Activated CD4-positive, alpha-beta T cell treated with anti-CD3 and anti-CD28 coated beads, Interleukin-2, amount 10 ng/mL, durations not matched to agents 7 days and 5 days (primary cell): Measurements from ENCODE around the gene MYPN. TPM values are rescaled to one million over a fixed set of nuclear protein-coding genes. Genes with fewer than 3 reads are reported as not detected.
"Not testable (repeated sequence)": the region's sequence is repeated elsewhere in the genome, so short reads cannot be mapped to it uniquely, and the experiment has no call there.

Source experiments
- CTCF ChIA-PET: fragments of 350-600 bp; sonication (Branson Sonifier 250); formaldehyde crosslinking; loops from one replicate; lab custom pipeline; 2021; ENCODE audit warnings: antibody characterized with exemption; lab: Charles Lee
- POLR2A ChIA-PET: fragments of 350-600 bp; sonication (Branson Sonifier 250); formaldehyde crosslinking; loops from one replicate; lab custom pipeline; 2021; ENCODE audit warnings: antibody characterized with exemption; lab: Charles Lee
- DNase-seq: peaks from one replicate; pipeline ENCODE4 v3.0.0-alpha.2; 2020
- H3K27ac Mint-ChIP-seq: one replicate; pipeline ENCODE4 v1.8.0; 2021; ENCODE audit warnings: mild to moderate bottlenecking, moderate library complexity, mixed read lengths
- H3K27me3 Mint-ChIP-seq: one replicate; pipeline ENCODE4 v1.8.0; 2021; ENCODE audit warnings: mixed read lengths
- H3K36me3 Mint-ChIP-seq: one replicate; pipeline ENCODE4 v1.8.0; 2021; ENCODE audit warnings: low read depth, mixed read lengths
- H3K4me1 Mint-ChIP-seq: one replicate; pipeline ENCODE4 v1.8.0; 2021; ENCODE audit warnings: mixed read lengths
- H3K4me3 Mint-ChIP-seq: one replicate; pipeline ENCODE4 v1.8.0; 2021; ENCODE audit warnings: mild to moderate bottlenecking, moderate library complexity, mixed read lengths
- H3K9me3 Mint-ChIP-seq: one replicate; pipeline ENCODE4 v1.8.0; 2021; ENCODE audit warnings: mixed read lengths
- total RNA-seq, 2 experiments: library from RNA; stranded (reverse); gene quantifications; one replicate each; pipeline ENCODE4 v1.2.3, GENCODE V29; 2021

The MYPN gene
- total RNA-seq, 2 experiments from 2014 or later, result not detected

- ChIA-PET POLR2A (no interaction called here), CTCF (no interaction called here)
- H3K9me3 Mint-ChIP-seq, result no peaks in the 10 kb centered on the region
- no peaks in the 10 kb centered on the region for H3K4me1 Mint-ChIP-seq
- peaks cover under 1% of the 10 kb centered on the region for H3K27me3 Mint-ChIP-seq
- no peak for DNase-seq
- no peak overlapping the region for H3K27ac Mint-ChIP-seq
- H3K36me3 Mint-ChIP-seq, result no peaks in the 10 kb centered on the region
- H3K4me3 Mint-ChIP-seq, result no peak overlapping the region
Observed at GRCh38 chr10:68171539-68172080, 62.3 kb downstream of the MYPN start.

- ChIA-PET CTCF (no interaction called here), POLR2A (no interaction called here)
- Mint-ChIP-seq H3K4me3 (no peak overlapping the region), H3K27me3 (peaks cover 3% of the 10 kb centered on the region), H3K27ac (no peak overlapping the region), H3K4me1 (no peaks in the 10 kb centered on the region), H3K36me3 (no peaks in the 10 kb centered on the region), H3K9me3 (no peaks in the 10 kb centered on the region)
- no peak for DNase-seq
Observed at GRCh38 chr10:68172324-68172723, 63.0 kb downstream of the MYPN start.

- Mint-ChIP-seq H3K36me3 (no peaks in the 10 kb centered on the region), H3K27ac (no peak overlapping the region), H3K27me3 (peaks cover 5% of the 10 kb centered on the region), H3K4me3 (no peak overlapping the region), H3K9me3 (no peaks in the 10 kb centered on the region), H3K4me1 (no peaks in the 10 kb centered on the region)
- CTCF ChIA-PET, result interaction anchor here (1.3 kb wide), 1 partner anchor 388 kb away, joined by 5 read pairs; no protein-coding TSS in a partner anchor
- no peak for DNase-seq
- POLR2A ChIA-PET, result no interaction called here
Observed at GRCh38 chr10:68175949-68176348, 66.7 kb downstream of the MYPN start.

GRCh38 chr10:68176797-68177196, 67.5 kb downstream of the MYPN start:
- Mint-ChIP-seq H3K4me1 (no peaks in the 10 kb centered on the region), H3K27ac (no peak overlapping the region), H3K4me3 (no peak overlapping the region), H3K27me3 (peaks cover 5% of the 10 kb centered on the region), H3K9me3 (no peaks in the 10 kb centered on the region), H3K36me3 (no peaks in the 10 kb centered on the region)
- DNase-seq, result no peak
- CTCF ChIA-PET, result no interaction called here
- POLR2A ChIA-PET, result no interaction called here

- Mint-ChIP-seq H3K4me1 (no peaks in the 10 kb centered on the region), H3K27ac (no peak overlapping the region), H3K36me3 (no peaks in the 10 kb centered on the region), H3K27me3 (peaks cover 5% of the 10 kb centered on the region), H3K4me3 (no peak overlapping the region), H3K9me3 (no peaks in the 10 kb centered on the region)
- ChIA-PET CTCF (interaction anchor here (0.6 to 0.8 kb wide), 2 partner anchors 24 to 323 kb away, joined by 3 to 4 read pairs; no protein-coding TSS in a partner anchor), POLR2A (no interaction called here)
- no peak for DNase-seq
Observed at GRCh38 chr10:68178592-68178991, 69.3 kb downstream of the MYPN start.

- no peaks in the 10 kb centered on the region for H3K4me1 Mint-ChIP-seq
- no peak for DNase-seq
- H3K27ac Mint-ChIP-seq, result no peak overlapping the region
- ChIA-PET POLR2A (no interaction called here), CTCF (interaction anchor here (0.8 kb wide), 1 partner anchor 323 kb away, joined by 3 read pairs; no protein-coding TSS in a partner anchor)
- H3K4me3 Mint-ChIP-seq, result no peak overlapping the region
- H3K36me3 Mint-ChIP-seq, result no peaks in the 10 kb centered on the region
- H3K27me3 Mint-ChIP-seq, result peaks cover 5% of the 10 kb centered on the region
- no peaks in the 10 kb centered on the region for H3K9me3 Mint-ChIP-seq
Observed at GRCh38 chr10:68179016-68179415, 69.7 kb downstream of the MYPN start.

GRCh38 chr10:68180490-68180889, 71.2 kb downstream of the MYPN start:
- CTCF ChIA-PET, result interaction anchor here (0.7 kb wide), 1 partner anchor 135 kb away, joined by 3 read pairs; no protein-coding TSS in a partner anchor
- H3K36me3 Mint-ChIP-seq, result no peaks in the 10 kb centered on the region
- H3K27me3 Mint-ChIP-seq, result peaks cover 14% of the 10 kb centered on the region
- no peaks in the 10 kb centered on the region for H3K4me1 Mint-ChIP-seq
- POLR2A ChIA-PET, result no interaction called here
- no peak overlapping the region for H3K4me3 Mint-ChIP-seq
- no peaks in the 10 kb centered on the region for H3K9me3 Mint-ChIP-seq
- H3K27ac Mint-ChIP-seq, result no peak overlapping the region
- no peak for DNase-seq

GRCh38 chr10:68184546-68184945, 75.3 kb downstream of the MYPN start:
- peaks cover 32% of the 10 kb centered on the region for H3K27me3 Mint-ChIP-seq
- POLR2A ChIA-PET, result no interaction called here
- H3K9me3 Mint-ChIP-seq, result no peaks in the 10 kb centered on the region
- DNase-seq, result no peak
- CTCF ChIA-PET, result no interaction called here
- no peak overlapping the region for H3K4me3 Mint-ChIP-seq
- no peaks in the 10 kb centered on the region for H3K4me1 Mint-ChIP-seq
- no peaks in the 10 kb centered on the region for H3K36me3 Mint-ChIP-seq
- no peak overlapping the region for H3K27ac Mint-ChIP-seq

GRCh38 chr10:68185085-68185484, 75.8 kb downstream of the MYPN start:
- Mint-ChIP-seq H3K4me1 (no peaks in the 10 kb centered on the region), H3K36me3 (no peaks in the 10 kb centered on the region), H3K27me3 (peaks cover 32% of the 10 kb centered on the region), H3K9me3 (no peaks in the 10 kb centered on the region), H3K4me3 (no peak overlapping the region), H3K27ac (no peak overlapping the region)
- CTCF ChIA-PET, result no interaction called here
- POLR2A ChIA-PET, result no interaction called here
- no peak for DNase-seq

GRCh38 chr10:68188835-68189234, 79.5 kb downstream of the MYPN start:
- H3K27me3 Mint-ChIP-seq, result peaks cover 56% of the 10 kb centered on the region
- H3K36me3 Mint-ChIP-seq, result no peaks in the 10 kb centered on the region
- H3K27ac Mint-ChIP-seq, result no peak overlapping the region
- no peak overlapping the region for H3K4me3 Mint-ChIP-seq
- ChIA-PET POLR2A (no interaction called here), CTCF (interaction anchor here (0.7 to 1.5 kb wide), 3 partner anchors 16 to 219 kb away, joined by 3 to 6 read pairs (median 3); no protein-coding TSS in a partner anchor)
- no peak for DNase-seq
- H3K4me1 Mint-ChIP-seq, result no peaks in the 10 kb centered on the region
- H3K9me3 Mint-ChIP-seq, result no peaks in the 10 kb centered on the region

- Mint-ChIP-seq H3K9me3 (no peaks in the 10 kb centered on the region), H3K27me3 (peaks cover 41% of the 10 kb centered on the region), H3K27ac (no peak overlapping the region), H3K36me3 (no peaks in the 10 kb centered on the region), H3K4me3 (no peak overlapping the region), H3K4me1 (no peaks in the 10 kb centered on the region)
- ChIA-PET POLR2A (no interaction called here), CTCF (interaction anchor here (0.6 kb wide), 1 partner anchor 326 kb away, joined by 4 read pairs; no protein-coding TSS in a partner anchor)
- DNase-seq, result no peak
Observed at GRCh38 chr10:68192113-68192512, 82.8 kb downstream of the MYPN start.

- no peaks in the 10 kb centered on the region for H3K36me3 Mint-ChIP-seq
- no peaks in the 10 kb centered on the region for H3K9me3 Mint-ChIP-seq
- no peak for DNase-seq
- peaks cover 43% of the 10 kb centered on the region for H3K27me3 Mint-ChIP-seq
- H3K27ac Mint-ChIP-seq, result no peak overlapping the region
- H3K4me1 Mint-ChIP-seq, result no peaks in the 10 kb centered on the region
- H3K4me3 Mint-ChIP-seq, result no peak overlapping the region
- ChIA-PET CTCF (no interaction called here), POLR2A (no interaction called here)
Observed at GRCh38 chr10:68194290-68194689, 85.0 kb downstream of the MYPN start.

GRCh38 chr10:68195776-68196175, 86.5 kb downstream of the MYPN start:
- POLR2A ChIA-PET, H3K27ac Mint-ChIP-seq, H3K9me3 Mint-ChIP-seq, H3K36me3 Mint-ChIP-seq, H3K4me3 Mint-ChIP-seq, DNase-seq, CTCF ChIA-PET, H3K4me1 Mint-ChIP-seq: not testable (repeated sequence)
- peaks cover 39% of the 10 kb centered on the region for H3K27me3 Mint-ChIP-seq

GRCh38 chr10:68196701-68197100, 87.4 kb downstream of the MYPN start:
- Mint-ChIP-seq H3K27ac (no peak overlapping the region), H3K9me3 (no peaks in the 10 kb centered on the region), H3K36me3 (no peaks in the 10 kb centered on the region), H3K4me1 (no peaks in the 10 kb centered on the region), H3K4me3 (no peak overlapping the region), H3K27me3 (peaks cover 35% of the 10 kb centered on the region)
- DNase-seq, result no peak
- POLR2A ChIA-PET, result no interaction called here
- CTCF ChIA-PET, result no interaction called here
